ENCODE measurements around the gene EHD2.
A peak's percentile ranks its signal among the peaks of the same experiment; 100 is the strongest.
"Not testable (repeated sequence)": the region's sequence is repeated elsewhere in the genome, so short reads cannot be mapped to it uniquely, and the experiment has no call there.

Gene EHD2

GRCh38 chr19:47718415-47719046, 5.3 kb downstream of the EHD2 start:
- DNase-seq, result not testable (repeated sequence)

- peak; percentile 91 for DNase-seq
Observed at GRCh38 chr19:47719047-47719859, 6.0 kb downstream of the EHD2 start.

GRCh38 chr19:47720669-47721422, 7.6 kb downstream of the EHD2 start:
- DNase-seq, result no peak

- peak; percentile 13 for DNase-seq
Observed at GRCh38 chr19:47723581-47723940, 10.3 kb downstream of the EHD2 start.

GRCh38 chr19:47725759-47726401, 12.7 kb downstream of the EHD2 start:
- no peak for DNase-seq

GRCh38 chr19:47726467-47726866, 13.2 kb downstream of the EHD2 start:
- no peak for DNase-seq

GRCh38 chr19:47728295-47728694, 15.1 kb downstream of the EHD2 start:
- not testable (repeated sequence) for DNase-seq

GRCh38 chr19:47729468-47729798, 16.2 kb downstream of the EHD2 start:
- DNase-seq, result no peak

- DNase-seq, result no peak
Observed at GRCh38 chr19:47729799-47730520, 16.7 kb downstream of the EHD2 start.

GRCh38 chr19:47730521-47730889, 17.3 kb downstream of the EHD2 start:
- no peak for DNase-seq

- no peak for DNase-seq
Observed at GRCh38 chr19:47730910-47731309, 17.7 kb downstream of the EHD2 start.

- no peak for DNase-seq
Observed at GRCh38 chr19:47735131-47735530, 21.9 kb downstream of the EHD2 start.

GRCh38 chr19:47740866-47741519, 27.8 kb downstream of the EHD2 start:
- DNase-seq, result no peak

GRCh38 chr19:47741544-47742140, 28.4 kb downstream of the EHD2 start:
- no peak for DNase-seq

- no peak for DNase-seq
Observed at GRCh38 chr19:47742634-47743033, 29.4 kb downstream of the EHD2 start.

- peak; percentile 97 for DNase-seq
Observed at GRCh38 chr19:47745010-47745901, 32.0 kb downstream of the EHD2 start, which contains the start of gene NOP53. TSS of gene NOP53 (plus strand) at chr19:47745546. CDS start at chr19:47745560, 14 bp downstream.

GRCh38 chr19:47746129-47746528, 32.9 kb downstream of the EHD2 start:
- DNase-seq, result not testable (repeated sequence)

- no peak for DNase-seq
Observed at GRCh38 chr19:47749326-47749725, 36.1 kb downstream of the EHD2 start.

GRCh38 chr19:47750752-47751151, 37.5 kb downstream of the EHD2 start:
- DNase-seq, result no peak

GRCh38 chr19:47752440-47753211, 39.4 kb downstream of the EHD2 start:
- DNase-seq, result no peak

Data from NCI-H1694 treated with DMSO at 0.1 percent for 48 hours (cell line).